Measurements from ENCODE around the gene SH3GL2.

- no peak for TF ChIP-seq CTCF (optimal IDR thresholded peaks at IDR 0.05 in 1 of 3, IDR thresholded peaks at IDR 0.05 in 1 of 3, conservative IDR thresholded peaks at IDR 0.05 in 1 of 3; ENCODE audit: extremely low read depth in 1 of 3, insufficient read depth in 2 of 3, low read length in 3 of 3)
- no peak for TF ChIP-seq EZH2 (IDR thresholded peaks at IDR 0.05; ENCODE audit: low read length)
Observed at GRCh38 chr9:17628624-17629023, 49.8 kb downstream of the SH3GL2 start.
